Thyroid gland (tissue), 4 donors: ENCODE measurements around the gene ING4. TPM values are rescaled to one million over a fixed set of nuclear protein-coding genes. Genes with fewer than 3 reads are reported as not detected.

Source experiments
- DNase-seq, 2 donors: peaks; one replicate each; pipeline ENCODE4 v3.0.0-alpha.2; 2019
- H3K27ac ChIP-seq, 3 donors: fragments of 200-600 bp; sonication (generic); 1 replicate in 2 of 3; 2 replicates in 1 of 3; pipeline ENCODE4 v1.5.1; 2016 to 2019; ENCODE audit warnings: mild to moderate bottlenecking in 1 of 3, moderate library complexity in 1 of 3
- H3K27me3 ChIP-seq: fragments of 200-600 bp; sonication (generic); one replicate; pipeline ENCODE4 v1.5.1; 2019
- H3K36me3 ChIP-seq, 2 donors: fragments of 200-600 bp; sonication (generic); one replicate each; pipeline ENCODE4 v1.5.1; 2016 to 2019
- H3K4me1 ChIP-seq, 2 donors: fragments of 200-600 bp; sonication (generic); one replicate each; pipeline ENCODE4 v1.5.1; 2017 to 2019
- H3K4me3 ChIP-seq, 3 donors: fragments of 200-600 bp; sonication (generic); replicated peaks in 1 of 3; 1 replicate in 2 of 3; 2 replicates in 1 of 3; pipeline ENCODE4 v1.5.1; 2016; ENCODE audit warnings: mild to moderate bottlenecking in 1 of 3
- H3K9me3 ChIP-seq: fragments of 200-600 bp; sonication (generic); one replicate; pipeline ENCODE4 v1.5.1; 2017
- CTCF ChIP-seq, 6 experiments: fragments of 200-600 bp in 3 of 6; fragments of 450-650 bp in 3 of 6; sonication (generic) in 3 of 6; IDR thresholded peaks; one replicate each; pipeline ENCODE4 v1.5.1; 2016 to 2019; ENCODE audit warnings: antibody characterized with exemption in 6 of 6, mild to moderate bottlenecking in 2 of 6, inconsistent platforms in 1 of 6, moderate library complexity in 1 of 6
- POLR2A ChIP-seq, 2 donors: fragments of 450-650 bp; IDR thresholded peaks; one replicate each; pipeline ENCODE4 v1.6.1; 2017; ENCODE audit warnings: antibody characterized with exemption in 2 of 2, mild to moderate bottlenecking in 2 of 2, moderate library complexity in 1 of 2
- WGBS, 2 donors: methylation state at CpG; one replicate each; pipeline ENCODE4 v1.1.5; 2017; 5-methylcytosine and 5-hydroxymethylcytosine counted together
- intact Hi-C: fragments of 100-400 bp; cut with DNase I; formaldehyde crosslinking; loops from one replicate; pipeline ENCODE4 v1.15.1; 2023
- total RNA-seq, 4 donors: library from RNA; depleted of rRNA; stranded (reverse); fragments of >200 nt; gene quantifications; one replicate each; pipeline ENCODE4 v1.2.3, GENCODE V29; 2016

ING4 gene
- total RNA-seq, 4 donors from 2014 or later: 52.7 to 85.1 (median 67.2) TPM

- intact Hi-C loops: no loop called here
- no peaks in the 10 kb centered on the region for H3K27me3 ChIP-seq
- peak overlapping the region; percentile 85 to 99 (median 96) for H3K27ac ChIP-seq
- H3K4me3 ChIP-seq: peak overlapping the region; percentile 17 to 91 (median 80)
- H3K4me1 ChIP-seq: peaks cover 21 to 31% of the 10 kb centered on the region in 2 donors
- H3K36me3 ChIP-seq: no peaks in the 10 kb centered on the region
- 1 to 2% methylated on average over 11 to 13 of the region's 13 CpGs for WGBS, 2 donors
- DNase-seq: peak; percentile 16 to 41
- no peaks in the 10 kb centered on the region for H3K9me3 ChIP-seq
- no peak for TF ChIP-seq POLR2A (IDR thresholded peaks at IDR 0.05)
- no peak for TF ChIP-seq CTCF (IDR thresholded peaks at IDR 0.05)
These were observed 25.7 kb upstream of the ING4 start for GRCh38 chr12:6688543-6688998.

GRCh38 chr12:6685814-6686213, 22.9 kb upstream of the ING4 start:
- intact Hi-C loops: no loop called here
- no peaks in the 10 kb centered on the region for H3K27me3 ChIP-seq
- H3K4me1 ChIP-seq: peaks cover 21 to 27% of the 10 kb centered on the region in 2 donors
- no peak overlapping the region for H3K27ac ChIP-seq
- H3K9me3 ChIP-seq: no peaks in the 10 kb centered on the region
- no peak overlapping the region for H3K4me3 ChIP-seq
- no peak for DNase-seq
- 86 to 87% methylated on average over 3 of the region's 3 CpGs for WGBS, 2 donors
- H3K36me3 ChIP-seq: peaks cover 4 to 5% of the 10 kb centered on the region in 2 donors
- TF ChIP-seq POLR2A (IDR thresholded peaks at IDR 0.05) (no peak), CTCF (IDR thresholded peaks at IDR 0.05) (no peak)

GRCh38 chr12:6684609-6685008, 21.7 kb upstream of the ING4 start:
- H3K9me3 ChIP-seq: no peaks in the 10 kb centered on the region
- WGBS, 2 donors: 67 to 75% methylated on average over 6 of the region's 6 CpGs
- DNase-seq: no peak
- H3K4me1 ChIP-seq: peaks cover 17 to 21% of the 10 kb centered on the region in 2 donors
- H3K4me3 ChIP-seq: no peak overlapping the region
- no peak overlapping the region for H3K27ac ChIP-seq
- intact Hi-C loops: no loop called here
- peaks cover 4 to 5% of the 10 kb centered on the region in 2 donors for H3K36me3 ChIP-seq
- TF ChIP-seq POLR2A (IDR thresholded peaks at IDR 0.05) (no peak), CTCF (IDR thresholded peaks at IDR 0.05) (peak in 3 of 6 experiments; percentile 19 to 39 (median 28))
- no peaks in the 10 kb centered on the region for H3K27me3 ChIP-seq

- Histone ChIP-seq H3K27me3 (no peaks in the 10 kb centered on the region), H3K36me3 (peaks cover 55 to 59% of the 10 kb centered on the region in 2 donors), H3K4me1 (no peaks in the 10 kb centered on the region), H3K9me3 (no peaks in the 10 kb centered on the region), H3K4me3 (no peak overlapping the region), H3K27ac (no peak overlapping the region)
- TF ChIP-seq CTCF (IDR thresholded peaks at IDR 0.05): no peak
- TF ChIP-seq POLR2A (IDR thresholded peaks at IDR 0.05): no peak
- no peak for DNase-seq
- intact Hi-C loops: no loop called here
- 96 to 98% methylated on average over 5 of the region's 5 CpGs for WGBS, 2 donors
These were observed 14.0 kb upstream of the ING4 start for GRCh38 chr12:6676962-6677361.

- TF ChIP-seq POLR2A (IDR thresholded peaks at IDR 0.05) (no peak), CTCF (IDR thresholded peaks at IDR 0.05) (no peak)
- H3K27me3 ChIP-seq: no peaks in the 10 kb centered on the region
- intact Hi-C loops: no loop called here
- H3K27ac ChIP-seq: no peak overlapping the region
- 88 to 93% methylated on average over 16 to 18 of the region's 18 CpGs for WGBS, 2 donors
- H3K4me1 ChIP-seq: no peaks in the 10 kb centered on the region
- no peak for DNase-seq
- H3K36me3 ChIP-seq: peaks cover 77 to 86% of the 10 kb centered on the region in 2 donors
- no peak overlapping the region for H3K4me3 ChIP-seq
- no peaks in the 10 kb centered on the region for H3K9me3 ChIP-seq
These were observed 9.2 kb upstream of the ING4 start for GRCh38 chr12:6672143-6672542.
